RWPE1 (cell line): ENCODE results near the gene EYA2.

Experiments used
- CTCF ChIA-PET: fragments of 350-600 bp; sonication (Branson Sonifier 250); formaldehyde crosslinking; extraction: SDS; loops from one replicate; lab custom pipeline; 2021; lab: Yijun Ruan, JAX
- POLR2A ChIA-PET: fragments of 400-600 bp; formaldehyde crosslinking; extraction: SDS; loops from one replicate; lab custom pipeline; 2020; ENCODE audit warnings: antibody characterized with exemption; ENCODE audit not compliant: low non-redundant PET; lab: Yijun Ruan, JAX
- DNase-seq: peaks from one replicate; pipeline ENCODE4 v3.0.0; 2012; ENCODE audit warnings: low spot score
- H3K27ac ChIP-seq: fragments of 450-650 bp; 2 replicates; pipeline ENCODE4 v1.5.1; 2017
- TF ChIP-seq, protein P1 (sequence below): fragments of 450-650 bp; conservative IDR thresholded peaks from 2 replicates; pipeline ENCODE4 v1.5.1; 2017; ENCODE audit warnings: low read depth, mild to moderate bottlenecking

Gene EYA2

DNA sequence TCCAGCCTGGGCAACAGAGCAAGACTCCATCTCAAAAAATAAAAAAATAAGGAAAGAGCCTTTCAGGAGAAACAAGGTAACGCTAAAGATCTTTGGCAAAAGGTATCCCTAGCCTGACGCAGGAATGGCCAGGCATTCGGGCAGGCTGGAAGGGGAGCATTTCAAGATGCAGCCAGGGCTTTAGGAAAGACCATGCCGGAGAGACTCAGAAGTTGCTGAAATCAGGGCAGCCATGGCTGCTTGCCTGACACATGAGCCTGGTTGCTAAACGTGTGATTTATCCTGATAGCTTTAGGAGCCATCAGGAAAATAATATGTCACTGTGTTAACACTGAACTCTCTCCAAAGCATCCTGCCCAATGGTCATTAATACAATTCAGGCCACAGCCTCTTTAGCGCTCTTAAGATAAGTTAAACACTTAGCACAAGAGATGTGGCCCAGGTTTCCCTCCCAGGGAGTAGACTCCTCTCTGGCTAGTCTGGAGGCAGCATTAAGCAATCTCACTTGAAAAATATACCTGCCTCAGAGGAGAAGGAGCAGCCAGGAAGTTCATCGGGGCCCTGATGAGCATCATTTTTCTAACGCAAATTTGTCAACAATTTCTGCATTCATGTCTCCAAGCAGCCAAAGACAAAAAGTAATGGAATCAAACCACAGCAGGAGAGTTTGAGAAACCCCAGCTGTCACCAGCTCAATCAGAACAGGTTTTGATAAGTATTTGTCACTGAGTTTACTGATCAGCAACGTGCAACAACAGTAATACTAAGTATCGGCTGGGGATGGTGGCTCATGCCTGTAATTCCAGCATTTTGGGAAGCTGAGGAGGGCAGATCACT lies 261.9 kb downstream of the EYA2 start:
- H3K27ac ChIP-seq, result no peak overlapping the region
- no peak for DNase-seq
- ChIA-PET CTCF (interaction anchor here (1.2 kb wide), 1 partner anchor 40 kb away, joined by 3 read pairs; no protein-coding TSS in a partner anchor), POLR2A (no interaction called here)
- TF ChIP-seq, protein P1, sequence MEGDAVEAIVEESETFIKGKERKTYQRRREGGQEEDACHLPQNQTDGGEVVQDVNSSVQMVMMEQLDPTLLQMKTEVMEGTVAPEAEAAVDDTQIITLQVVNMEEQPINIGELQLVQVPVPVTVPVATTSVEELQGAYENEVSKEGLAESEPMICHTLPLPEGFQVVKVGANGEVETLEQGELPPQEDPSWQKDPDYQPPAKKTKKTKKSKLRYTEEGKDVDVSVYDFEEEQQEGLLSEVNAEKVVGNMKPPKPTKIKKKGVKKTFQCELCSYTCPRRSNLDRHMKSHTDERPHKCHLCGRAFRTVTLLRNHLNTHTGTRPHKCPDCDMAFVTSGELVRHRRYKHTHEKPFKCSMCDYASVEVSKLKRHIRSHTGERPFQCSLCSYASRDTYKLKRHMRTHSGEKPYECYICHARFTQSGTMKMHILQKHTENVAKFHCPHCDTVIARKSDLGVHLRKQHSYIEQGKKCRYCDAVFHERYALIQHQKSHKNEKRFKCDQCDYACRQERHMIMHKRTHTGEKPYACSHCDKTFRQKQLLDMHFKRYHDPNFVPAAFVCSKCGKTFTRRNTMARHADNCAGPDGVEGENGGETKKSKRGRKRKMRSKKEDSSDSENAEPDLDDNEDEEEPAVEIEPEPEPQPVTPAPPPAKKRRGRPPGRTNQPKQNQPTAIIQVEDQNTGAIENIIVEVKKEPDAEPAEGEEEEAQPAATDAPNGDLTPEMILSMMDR, result no peak

DNA sequence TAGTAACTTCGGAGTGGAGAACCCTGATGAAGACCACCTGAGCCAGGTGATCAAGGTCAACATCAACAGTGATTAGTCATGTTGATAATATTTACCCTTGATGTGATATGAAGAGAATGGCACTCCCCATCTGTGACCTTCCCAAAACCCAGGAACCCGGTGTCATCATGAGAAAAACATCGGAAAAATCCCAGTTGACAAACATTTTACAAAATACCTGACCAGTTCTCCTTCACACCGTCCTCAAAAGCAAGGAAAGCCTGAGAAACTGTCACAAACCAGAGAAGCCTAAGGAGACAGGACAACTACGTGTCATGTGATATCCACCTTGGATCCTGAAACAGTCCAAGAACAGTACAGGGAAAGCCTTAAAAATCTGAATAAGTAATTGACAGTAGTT lies 264.5 kb downstream of the EYA2 start:
- CTCF ChIA-PET, result no interaction called here
- TF ChIP-seq, protein P1, result no peak
- no peak overlapping the region for H3K27ac ChIP-seq
- no peak for DNase-seq
- POLR2A ChIA-PET, result no interaction called here

DNA sequence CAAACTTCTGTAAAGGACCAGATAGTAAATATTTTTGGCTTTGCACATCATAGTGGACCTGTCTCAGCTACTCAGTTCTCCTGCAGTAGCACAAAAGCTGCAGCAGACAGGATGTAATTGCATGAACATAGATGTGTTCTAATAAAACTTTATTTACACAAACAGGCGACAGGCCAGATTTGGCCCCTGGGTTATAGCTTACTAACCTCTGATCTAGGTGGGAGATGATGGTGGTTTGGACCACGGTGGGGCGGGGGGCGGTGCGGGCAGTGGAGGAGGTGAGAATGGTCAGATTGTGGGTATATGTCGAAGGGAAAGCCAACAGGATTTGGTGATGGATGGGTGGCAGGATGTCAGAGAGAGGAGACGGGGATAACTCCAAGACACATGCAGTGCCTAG lies 265.6 kb downstream of the EYA2 start:
- TF ChIP-seq, protein P1, result no peak
- DNase-seq, result no peak
- no peak overlapping the region for H3K27ac ChIP-seq
- ChIA-PET POLR2A (no interaction called here), CTCF (interaction anchor here (0.7 kb wide), 1 partner anchor 35 kb away, joined by 3 read pairs; no protein-coding TSS in a partner anchor)

DNA sequence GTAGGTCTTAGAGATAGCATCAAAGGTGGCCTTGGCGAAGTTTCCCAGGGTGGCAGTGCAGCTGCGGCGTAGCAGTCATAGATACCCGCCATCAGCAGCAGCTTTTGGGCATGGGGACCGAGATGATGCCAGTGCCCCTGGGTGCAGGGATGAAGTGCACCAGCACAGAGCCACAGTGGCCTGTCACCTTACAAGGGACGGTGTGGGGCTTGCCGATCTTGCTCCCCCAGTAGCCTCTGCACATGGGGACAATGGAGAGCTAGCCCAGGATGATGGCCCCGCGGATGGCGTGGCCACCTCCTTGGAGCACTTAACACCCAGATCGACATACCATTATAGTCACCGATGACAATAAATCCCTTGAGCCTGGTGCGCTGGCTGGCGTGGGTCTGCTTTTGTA lies 266.3 kb downstream of the EYA2 start:
- ChIA-PET CTCF (interaction anchor here (0.6 to 2.1 kb wide), 3 partner anchors 15 to 203 kb away, joined by 3 to 4 read pairs (median 3); no protein-coding TSS in a partner anchor), POLR2A (no interaction called here)
- no peak overlapping the region for H3K27ac ChIP-seq
- DNase-seq, result no peak
- TF ChIP-seq, protein P1, result no peak

DNA sequence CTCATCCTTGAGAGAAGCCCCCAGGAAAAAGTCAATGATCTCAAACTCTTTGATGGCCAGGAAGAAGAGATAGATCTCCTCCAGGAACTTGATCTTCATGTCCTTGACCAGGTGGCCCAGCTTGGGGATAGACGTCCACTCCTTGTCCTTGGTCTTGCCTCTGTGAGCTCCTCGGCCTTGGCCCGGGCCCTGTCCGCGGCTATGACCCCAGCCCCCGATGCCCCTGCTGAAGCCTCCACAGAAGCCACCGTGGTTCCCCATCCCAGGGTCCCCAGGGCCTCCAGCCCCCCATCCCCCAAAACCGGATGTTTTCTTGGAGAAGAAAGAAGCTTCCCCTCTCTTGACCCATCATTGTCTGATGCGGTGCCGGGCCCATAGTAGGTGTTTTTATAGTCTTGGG lies 266.8 kb downstream of the EYA2 start:
- ChIA-PET CTCF (interaction anchor here (2.1 kb wide), 1 partner anchor 14 kb away, joined by 4 read pairs; no protein-coding TSS in a partner anchor), POLR2A (no interaction called here)
- TF ChIP-seq, protein P1, result no peak
- DNase-seq, result no peak
- H3K27ac ChIP-seq, result no peak overlapping the region

DNA sequence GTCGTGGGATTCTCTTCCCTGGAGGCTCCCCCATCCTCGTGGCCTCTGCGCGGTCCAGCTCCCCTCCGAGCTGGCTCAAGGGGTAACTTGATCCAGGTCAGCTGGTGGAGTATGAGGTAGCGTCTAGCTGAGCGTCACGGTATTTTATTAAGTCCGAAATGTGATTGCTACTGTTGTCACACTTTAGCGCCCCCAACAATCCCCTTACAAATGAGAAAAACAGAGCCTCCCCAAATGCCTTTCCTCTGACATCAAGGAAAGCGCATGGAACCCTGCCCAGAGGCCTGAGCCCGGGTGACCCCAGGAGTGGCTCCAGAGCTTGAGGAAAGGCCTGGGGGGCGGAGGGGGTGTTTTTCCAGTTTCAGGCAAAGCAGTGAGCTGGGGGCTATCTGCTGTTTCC lies 269.5 kb downstream of the EYA2 start:
- TF ChIP-seq, protein P1, result no peak
- no peak for DNase-seq
- CTCF ChIA-PET, result interaction anchor here (1.6 kb wide), 1 partner anchor 32 kb away, joined by 3 read pairs; no protein-coding TSS in a partner anchor
- H3K27ac ChIP-seq, result no peak overlapping the region
- POLR2A ChIA-PET, result interaction anchor here (0.7 kb wide), 1 partner anchor 400 kb away, joined by 6 read pairs; no protein-coding TSS in a partner anchor
